M059J (cell line): ENCODE measurements around the gene EML2. TPM values are rescaled to one million over a fixed set of nuclear protein-coding genes. Genes with fewer than 3 reads are reported as not detected.

ENCODE experiments used
- total RNA-seq: library from RNA; depleted of rRNA; stranded (reverse); fragments of >200 nt; shearing (Covaris generic); gene quantifications from 2 replicates; pipeline ENCODE4 v1.2.3, GENCODE V29; 2014; rRNA removed

Gene EML2
- total RNA-seq, 1 experiment from 2014 or later = 12.7 TPM

Other genes starting within 250 kb of the EML2 start
- 2.9 and 7.4 TPM in 2 replicates for gene PPP1R13L, start 234.3 kb downstream of the EML2 start, total RNA-seq
- gene POLR1G, start 232.8 kb downstream of the EML2 start, total RNA-seq = 11.1 and 13.4 TPM in 2 replicates
- gene ERCC1, start 215.5 kb downstream of the EML2 start, total RNA-seq = 78.1 and 87.7 TPM in 2 replicates
- 4.3 and 5.5 TPM in 2 replicates for gene FOSB, start 171.4 kb downstream of the EML2 start, total RNA-seq
- gene RTN2, start 142.3 kb downstream of the EML2 start, total RNA-seq = 3.5 and 4.2 TPM in 2 replicates
- 0.64 TPM in 1 of 2 replicates, not detected in the other for gene PPM1N, start 141.0 kb downstream of the EML2 start, total RNA-seq
- gene VASP, start 131.9 kb downstream of the EML2 start, total RNA-seq = 91.6 and 97.7 TPM in 2 replicates
- gene OPA3, start 54.6 kb downstream of the EML2 start, total RNA-seq = 8.7 and 20.2 TPM in 2 replicates
- 0.02 TPM in 1 of 2 replicates, not detected in the other for gene GPR4, start 37.2 kb downstream of the EML2 start, total RNA-seq
- gene GIPR, start 28.8 kb upstream of the EML2 start, total RNA-seq = 0.02 and 0.32 TPM in 2 replicates
- 294 and 342 TPM in 2 replicates for gene SNRPD2, start 52.6 kb upstream of the EML2 start, total RNA-seq
- 12.8 and 25.3 TPM in 2 replicates for gene QPCTL, start 53.3 kb upstream of the EML2 start, total RNA-seq
- 4.4 and 6.9 TPM in 2 replicates for gene FBXO46, start 91.5 kb upstream of the EML2 start, total RNA-seq
- 0.25 TPM in 1 of 2 replicates, not detected in the other for gene MEIOSIN, start 94.0 kb upstream of the EML2 start, total RNA-seq
- 8.7 and 14.8 TPM in 2 replicates for gene SIX5, start 129.9 kb upstream of the EML2 start, total RNA-seq
- gene DMPK, start 143.1 kb upstream of the EML2 start, total RNA-seq = 22.7 and 40.4 TPM in 2 replicates
- 16.0 and 38.2 TPM in 2 replicates for gene DMWD, start 153.4 kb upstream of the EML2 start, total RNA-seq
- gene RSPH6A, start 175.9 kb upstream of the EML2 start, total RNA-seq = not detected in 2 replicates
- gene SYMPK, start 223.8 kb upstream of the EML2 start, total RNA-seq = 35.9 and 36.5 TPM in 2 replicates
- gene FOXA3, start 224.9 kb upstream of the EML2 start, total RNA-seq = 0.27 TPM in 1 of 2 replicates, not detected in the other
- gene IRF2BP1, start 246.7 kb upstream of the EML2 start, total RNA-seq = 10.7 and 29.4 TPM in 2 replicates